Limb (tissue), 2 donors: ENCODE measurements around the gene MAST4.

Experiments used
- DNase-seq, 2 donors: peaks; one replicate each; pipeline ENCODE4 v3.0.0-alpha.2; 2016; ENCODE audit errors: extremely low spot score in 2 of 2

MAST4 gene

DNA sequence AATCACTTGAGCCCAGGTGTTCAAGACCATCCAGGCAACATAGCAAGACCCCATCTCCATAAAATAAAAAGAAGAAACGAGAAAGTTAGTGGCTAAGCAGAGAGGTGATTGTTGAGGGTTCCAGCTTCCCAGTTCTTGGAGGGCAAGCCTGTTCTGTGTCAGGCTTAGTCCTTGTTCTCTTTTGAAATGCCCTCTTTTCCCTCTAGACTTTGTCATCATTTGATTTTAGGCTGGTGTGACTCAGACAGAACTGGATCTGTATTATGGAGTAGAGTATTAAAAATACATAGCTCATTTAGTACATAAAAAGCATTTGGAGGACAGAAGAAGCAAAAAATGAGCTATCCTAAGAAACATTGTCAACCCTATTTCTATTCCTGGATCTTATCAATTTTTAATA lies 441.0 kb downstream of the MAST4 start:
- no peak for DNase-seq

DNA sequence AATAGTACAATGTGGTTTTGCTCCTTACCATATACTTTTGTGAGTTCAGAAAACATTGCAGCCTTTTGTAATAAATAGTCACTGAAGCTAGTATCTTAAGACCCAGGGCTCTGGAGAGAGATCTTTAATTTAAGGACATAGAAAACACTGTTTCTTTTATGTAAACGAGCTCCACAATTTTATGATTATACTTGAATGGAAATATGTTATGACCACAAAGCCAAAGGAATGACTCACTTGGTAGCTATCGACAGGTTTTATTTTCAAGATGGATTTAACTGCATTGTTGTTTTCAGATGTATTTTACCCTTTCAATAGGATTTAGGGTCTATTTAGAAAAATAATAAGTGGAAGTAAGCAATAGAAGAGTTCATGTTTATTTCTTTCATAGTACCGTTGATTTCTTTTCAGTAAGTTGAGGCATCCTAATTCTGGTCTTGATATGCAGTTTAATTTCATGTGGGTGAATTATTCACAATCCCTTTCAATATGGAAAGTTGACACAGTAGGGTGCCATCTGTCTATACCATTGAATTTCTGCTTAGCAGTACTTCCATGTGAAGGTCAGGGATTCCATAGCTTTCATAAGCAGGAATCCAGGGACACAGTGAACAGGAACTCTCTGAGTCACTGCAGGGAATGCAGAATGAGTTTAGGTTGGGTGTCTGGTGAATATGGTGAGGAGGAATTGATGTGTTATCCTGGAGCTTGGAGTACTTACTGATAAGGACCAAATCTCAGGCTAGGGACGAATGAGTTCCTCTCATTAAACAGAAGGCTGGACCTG lies 442.8 kb downstream of the MAST4 start:
- no peak for DNase-seq

DNA sequence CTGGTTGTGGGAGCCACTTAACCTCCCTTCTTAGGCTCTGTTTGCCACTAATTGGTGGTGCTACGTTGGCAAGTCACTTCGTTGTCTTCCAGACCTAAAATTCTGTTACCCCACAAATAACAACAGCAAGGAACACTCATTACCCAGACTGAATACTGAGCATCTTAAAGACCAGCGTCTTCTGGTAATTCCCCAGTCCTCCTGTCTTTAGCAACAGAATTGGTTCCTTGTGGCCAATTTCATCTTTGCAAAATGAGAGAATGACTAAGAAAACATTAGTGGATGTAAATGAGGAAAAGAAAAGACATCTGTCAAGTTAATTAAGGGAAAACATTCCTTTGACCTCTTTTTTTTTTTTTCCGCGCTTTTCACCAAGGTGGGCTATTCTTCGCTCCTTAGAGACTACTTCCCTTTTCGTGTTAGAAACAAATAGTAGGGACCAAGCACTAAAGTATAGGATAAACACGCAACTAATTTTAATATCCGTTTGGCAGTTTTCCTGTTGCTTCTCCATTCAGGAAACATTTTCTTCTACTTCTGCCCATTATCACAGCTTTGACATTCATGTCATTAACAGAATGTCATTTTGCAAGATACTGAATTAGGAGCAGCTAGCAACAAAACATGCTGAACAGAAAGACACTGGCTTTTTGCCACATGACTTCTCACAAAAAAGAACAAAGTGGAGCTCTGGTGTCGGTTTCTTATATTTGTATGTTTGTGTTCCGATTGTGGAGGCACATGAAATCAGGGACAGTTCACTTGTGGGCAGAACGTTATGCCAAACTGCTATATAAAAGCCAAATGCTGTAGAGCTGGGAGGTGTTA lies 446.2 kb downstream of the MAST4 start:
- DNase-seq, result no peak

DNA sequence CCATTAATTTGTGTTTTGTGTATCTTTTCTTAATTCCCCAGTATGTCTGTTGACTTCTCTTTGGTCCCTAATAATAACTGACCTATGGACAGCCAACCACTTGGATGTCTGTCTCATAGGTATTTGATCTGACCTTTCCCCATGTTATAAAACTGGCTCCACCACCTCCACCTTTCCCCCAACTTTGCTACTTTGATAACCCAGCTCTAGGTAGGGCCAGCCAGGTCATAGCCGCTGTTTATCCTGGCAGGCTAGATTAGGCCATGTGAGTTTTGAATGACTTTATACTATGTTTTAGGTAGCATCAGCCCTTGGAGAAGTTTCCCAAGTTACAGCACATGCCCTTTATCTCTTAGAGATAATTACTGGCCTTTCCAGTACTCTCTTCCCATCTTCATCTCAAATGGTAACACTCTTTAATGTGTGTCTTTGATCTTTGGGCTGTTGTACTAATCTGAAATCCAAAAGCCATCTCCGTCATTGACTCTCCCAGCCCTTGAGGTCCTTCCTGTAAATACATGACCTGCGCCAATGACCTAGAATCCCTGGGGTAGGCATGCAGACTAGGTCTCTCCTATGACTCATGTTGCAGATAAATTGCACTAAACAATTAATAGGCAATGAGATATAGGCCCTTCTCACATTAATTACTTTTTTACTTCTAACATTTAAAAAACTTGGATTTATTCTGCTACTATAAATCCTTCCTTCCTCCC lies 447.8 kb downstream of the MAST4 start:
- no peak for DNase-seq

DNA sequence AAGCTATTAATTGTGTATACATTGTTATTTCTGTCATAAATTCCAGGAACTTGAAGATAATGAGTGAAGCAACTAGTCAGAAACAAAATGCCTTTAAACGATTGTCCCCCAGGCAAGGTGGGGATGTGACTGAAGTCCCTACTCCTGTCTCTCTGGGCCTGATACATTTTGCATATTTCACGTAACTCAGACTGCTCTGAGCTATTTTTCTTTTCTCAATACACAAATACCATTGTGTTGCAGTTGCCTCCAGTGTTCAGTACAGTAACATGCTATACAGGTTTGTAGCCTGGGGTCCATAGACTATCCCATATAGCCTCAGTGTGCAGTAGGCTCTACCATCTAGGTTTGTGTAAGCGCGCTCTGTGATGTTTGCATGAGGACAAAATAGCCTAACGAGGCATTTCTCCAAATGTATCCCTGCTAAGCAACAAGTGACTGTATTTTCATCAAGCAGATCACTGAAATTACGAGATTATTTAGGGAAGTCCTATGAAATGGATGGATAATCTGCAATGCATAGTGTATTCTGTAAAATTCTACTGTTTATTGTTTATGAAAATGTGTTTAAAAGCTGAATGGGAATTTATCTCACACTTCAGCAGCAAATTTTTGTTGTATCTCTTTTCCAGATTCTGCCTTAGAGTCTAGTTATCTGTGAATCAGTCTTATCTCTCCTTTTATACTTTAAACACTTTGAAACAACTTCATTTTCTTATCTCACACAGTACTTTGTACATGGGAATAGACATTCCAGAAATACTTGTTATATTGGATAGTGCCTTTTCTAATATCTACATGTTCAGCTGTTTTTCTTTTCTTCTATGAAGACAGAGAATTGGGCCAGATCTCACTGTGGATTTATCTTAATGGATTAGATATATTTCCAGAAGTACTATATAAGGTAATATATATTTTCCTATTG lies 449.9 kb downstream of the MAST4 start:
- no peak for DNase-seq

DNA sequence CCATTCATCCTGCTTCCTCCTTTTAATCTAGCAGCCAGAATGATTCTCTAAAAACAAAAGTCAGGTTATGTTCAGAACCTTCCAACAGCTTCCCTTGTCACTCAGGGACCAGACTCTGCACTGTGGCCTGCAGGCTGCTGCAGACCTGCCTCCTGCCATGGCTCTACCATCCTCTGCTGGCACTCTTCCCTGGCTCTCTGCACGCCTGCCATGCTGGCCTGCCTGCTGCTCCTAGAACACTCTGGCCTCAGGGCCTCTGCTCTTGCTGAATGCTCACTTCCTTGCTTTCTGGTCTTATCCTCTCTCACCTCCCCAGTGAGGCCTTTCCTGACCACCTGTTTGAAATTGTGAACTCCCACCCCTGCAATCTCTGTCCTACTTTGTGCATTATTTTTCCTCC lies 451.0 kb downstream of the MAST4 start:
- DNase-seq, result no peak

DNA sequence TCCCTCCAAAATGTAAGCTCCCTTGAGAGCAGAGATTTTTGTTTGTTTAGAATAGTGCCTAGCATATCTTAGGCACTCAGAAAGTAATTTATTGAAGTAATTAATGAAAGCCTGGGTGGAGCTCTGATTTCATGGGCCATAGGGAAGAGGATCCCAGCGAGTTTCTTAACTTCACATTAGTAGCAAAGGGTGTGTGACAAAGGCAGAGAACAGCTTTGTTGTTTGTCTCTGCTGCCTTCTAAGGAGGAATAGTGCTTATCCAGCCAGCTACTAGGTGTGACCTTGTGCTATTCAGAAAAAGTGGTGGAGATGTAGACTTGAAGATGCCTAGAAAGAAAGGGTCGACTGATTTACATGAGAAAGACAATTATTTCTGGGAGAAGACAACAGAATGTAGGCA lies 451.4 kb downstream of the MAST4 start:
- no peak for DNase-seq

DNA sequence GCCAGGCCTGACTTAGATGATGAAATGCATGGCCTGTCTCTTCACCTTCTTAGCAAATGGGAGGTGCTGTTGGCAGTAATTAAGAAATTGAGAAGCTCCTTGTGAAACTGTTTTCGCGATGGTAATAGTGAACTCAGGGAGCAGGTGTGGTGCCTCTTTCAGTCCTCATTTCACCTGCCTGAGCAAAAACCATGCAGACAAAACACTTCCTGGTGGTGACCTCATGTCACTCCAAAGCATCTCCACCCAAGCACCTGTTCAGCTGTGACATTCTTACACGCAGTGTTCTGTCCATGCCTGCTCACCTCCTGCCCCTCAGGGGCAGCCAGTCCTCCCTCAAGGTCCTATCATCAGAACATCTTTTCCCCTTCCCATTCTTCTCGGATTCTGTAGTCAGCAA lies 453.9 kb downstream of the MAST4 start:
- DNase-seq, result no peak

DNA sequence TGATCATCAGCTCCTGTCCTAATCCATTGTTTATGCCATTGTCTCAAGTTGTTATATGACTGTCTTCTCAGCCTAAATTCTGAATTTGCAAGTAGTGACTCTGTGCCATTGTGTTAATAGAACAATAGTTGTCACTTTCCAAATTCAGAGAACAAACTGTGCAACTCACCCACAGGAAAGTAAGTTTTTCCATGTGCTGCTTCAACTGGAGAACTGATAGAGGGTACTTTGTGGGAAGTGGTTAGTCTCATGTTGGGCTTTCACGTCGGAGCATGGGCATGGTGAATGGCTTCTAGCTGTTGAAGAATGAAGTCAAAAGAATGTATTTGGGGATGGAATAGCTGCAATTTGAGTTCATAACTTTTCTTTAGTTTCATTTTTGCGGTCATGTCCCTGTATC lies 454.4 kb downstream of the MAST4 start:
- no peak for DNase-seq

DNA sequence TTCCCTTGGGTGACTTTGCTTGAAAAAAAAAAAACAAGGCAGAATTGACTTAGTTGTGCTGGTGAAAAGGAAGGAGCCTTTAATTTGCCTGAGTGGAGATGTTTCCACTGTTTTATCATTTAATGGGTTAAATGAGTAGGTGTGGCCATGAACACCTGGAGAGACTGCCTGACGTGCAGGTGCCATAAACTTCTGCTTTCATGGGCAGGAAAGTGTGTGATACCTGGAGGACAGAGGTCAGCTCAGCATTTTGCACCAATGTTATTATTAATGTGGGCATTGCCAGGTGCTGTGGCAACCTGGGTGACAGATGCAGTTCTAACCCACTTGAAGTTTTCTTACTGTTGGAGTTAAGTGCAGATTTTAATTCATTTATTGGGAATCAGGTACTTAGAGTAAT lies 455.0 kb downstream of the MAST4 start:
- DNase-seq, result no peak

DNA sequence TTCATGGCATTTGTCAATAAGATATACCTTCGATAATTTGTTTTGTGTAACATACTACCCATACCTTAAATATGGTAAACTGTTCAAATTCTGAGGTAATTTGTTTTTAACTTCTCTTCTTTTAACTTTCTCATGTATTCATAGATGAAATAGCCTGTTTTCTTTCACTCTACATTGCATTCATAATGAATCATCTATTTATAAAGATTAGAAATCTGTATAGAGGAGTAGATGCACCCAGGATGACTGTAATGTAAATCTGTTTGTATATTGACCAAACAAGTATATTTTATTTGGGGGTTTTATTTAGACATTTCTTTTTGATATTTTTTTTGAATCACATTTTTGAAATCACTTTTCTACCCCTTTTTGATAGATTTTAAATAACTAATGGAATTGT lies 455.8 kb downstream of the MAST4 start:
- no peak for DNase-seq

DNA sequence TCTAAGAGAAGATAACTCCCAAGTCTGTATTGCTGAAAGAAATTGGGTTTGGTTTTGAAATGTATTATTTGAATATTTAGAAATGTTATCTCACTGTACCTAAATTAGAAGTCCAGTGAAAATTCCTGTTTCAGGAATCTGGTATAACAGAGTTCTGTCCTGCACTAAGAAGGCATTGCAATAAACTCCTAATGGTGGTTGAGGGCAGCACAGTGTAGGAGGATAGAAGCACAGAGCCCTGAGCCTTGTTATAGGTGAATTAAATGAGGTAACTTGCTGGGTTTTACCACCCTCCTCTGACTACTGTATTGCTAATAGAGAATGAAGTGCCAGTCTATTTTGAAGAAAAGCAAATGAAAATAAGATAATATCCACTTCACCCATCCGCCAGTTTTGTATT lies 457.0 kb downstream of the MAST4 start:
- DNase-seq, result no peak

DNA sequence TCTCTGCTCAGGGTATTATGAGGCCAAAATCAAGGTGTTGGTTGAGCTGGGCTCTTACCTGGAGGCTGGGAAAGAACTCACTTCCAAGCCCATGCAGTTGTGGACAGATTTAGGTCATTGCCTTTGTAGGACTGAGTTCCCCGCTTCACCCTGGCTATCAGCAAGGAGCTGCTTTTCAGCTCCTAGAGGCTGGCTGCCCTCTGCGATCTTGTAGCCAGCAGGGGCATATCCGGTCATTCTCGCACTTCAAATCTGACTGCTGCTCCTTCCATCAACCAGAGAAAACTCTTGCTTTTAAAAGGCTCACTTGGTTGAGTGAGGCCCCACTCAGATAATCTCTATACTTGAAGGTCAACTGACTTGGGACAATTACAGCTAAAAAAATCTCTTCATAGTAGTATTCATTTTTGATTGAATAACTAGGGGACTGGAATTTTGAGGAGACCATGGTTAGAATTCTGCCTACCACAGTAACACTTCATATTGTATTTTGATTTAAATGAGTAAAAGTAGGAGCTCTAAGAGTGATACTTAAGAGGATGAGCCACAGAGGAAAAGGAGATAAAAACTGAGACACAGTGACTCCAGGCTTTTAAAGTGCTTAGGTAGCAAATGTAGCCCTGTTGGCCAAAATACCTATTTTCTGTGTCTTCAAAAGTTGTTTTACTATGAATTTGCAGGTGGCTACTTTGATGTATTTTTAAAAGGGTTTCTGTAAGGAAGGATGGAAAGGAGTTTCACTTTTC lies 463.0 kb downstream of the MAST4 start:
- DNase-seq, result no peak

DNA sequence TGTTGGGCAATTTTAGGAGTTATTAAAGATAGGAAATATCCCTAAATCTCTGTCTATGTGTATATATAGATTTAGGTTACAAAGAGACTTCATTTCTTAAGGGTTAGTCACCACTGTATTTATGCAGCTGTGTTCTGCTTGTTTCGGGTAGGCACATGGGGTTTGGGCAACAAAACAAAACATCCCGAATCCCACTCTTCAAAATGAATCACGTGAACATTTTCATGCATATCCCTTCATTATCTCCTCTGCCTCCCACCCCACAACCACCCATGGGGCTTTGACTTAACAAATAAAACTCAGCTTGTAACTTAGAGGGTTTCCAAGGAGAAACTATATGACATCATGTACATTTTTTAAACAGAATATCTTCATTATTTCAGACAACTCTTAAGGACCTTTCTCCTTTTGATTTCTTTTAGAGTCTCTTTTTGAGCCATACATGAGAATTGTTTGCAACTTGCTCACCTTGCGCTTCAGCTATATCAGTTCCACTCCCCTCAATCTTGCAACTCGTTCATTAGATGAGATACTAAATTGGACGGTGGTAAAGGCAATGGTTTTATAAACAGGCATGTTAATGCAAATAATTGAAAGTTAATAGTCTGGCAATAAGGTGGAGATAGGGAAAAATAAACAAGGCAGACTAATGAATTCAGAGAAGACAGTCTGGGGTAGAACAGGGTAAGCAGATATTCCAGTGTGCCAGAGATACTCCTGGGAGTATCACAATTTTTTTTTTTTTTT lies 463.7 kb downstream of the MAST4 start:
- DNase-seq, result no peak

DNA sequence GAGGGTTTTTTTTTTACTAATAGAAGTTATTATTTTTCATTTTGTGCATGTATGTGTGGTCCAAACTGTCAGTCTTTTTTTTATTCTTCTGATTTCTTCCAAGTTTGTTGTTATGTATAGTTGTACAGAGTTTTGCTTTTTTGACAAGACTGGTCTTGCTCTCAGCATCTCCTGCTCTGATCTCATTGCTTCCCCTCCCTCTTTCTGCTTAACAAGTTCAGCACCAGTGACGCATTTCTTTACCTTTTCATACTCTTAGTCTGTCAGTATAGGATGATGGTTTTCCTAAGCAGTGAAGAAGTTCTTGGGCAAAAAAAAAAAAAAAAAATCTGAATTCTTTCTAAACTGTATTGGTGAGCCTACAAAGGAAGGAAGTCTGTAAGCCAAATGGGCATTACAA lies 465.3 kb downstream of the MAST4 start:
- DNase-seq, result no peak

DNA sequence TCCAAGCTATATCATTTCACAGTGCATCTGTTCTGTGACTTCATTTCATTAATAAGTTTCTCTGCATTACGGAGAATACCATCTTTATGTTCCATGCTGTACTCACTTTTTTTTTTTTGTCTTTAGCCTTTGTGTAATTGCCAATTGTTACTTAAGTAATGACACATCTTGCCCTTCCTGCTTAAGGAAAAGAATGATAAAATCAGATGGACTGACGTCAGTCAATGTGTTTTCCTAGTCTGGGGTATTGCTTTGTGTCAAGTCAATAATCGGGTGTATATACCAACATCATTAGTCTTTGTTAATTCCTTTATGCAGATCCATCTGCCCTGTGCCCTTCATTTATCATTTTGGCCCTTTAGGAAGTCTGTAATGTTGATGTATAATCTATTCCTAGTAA lies 466.9 kb downstream of the MAST4 start:
- DNase-seq, result no peak

DNA sequence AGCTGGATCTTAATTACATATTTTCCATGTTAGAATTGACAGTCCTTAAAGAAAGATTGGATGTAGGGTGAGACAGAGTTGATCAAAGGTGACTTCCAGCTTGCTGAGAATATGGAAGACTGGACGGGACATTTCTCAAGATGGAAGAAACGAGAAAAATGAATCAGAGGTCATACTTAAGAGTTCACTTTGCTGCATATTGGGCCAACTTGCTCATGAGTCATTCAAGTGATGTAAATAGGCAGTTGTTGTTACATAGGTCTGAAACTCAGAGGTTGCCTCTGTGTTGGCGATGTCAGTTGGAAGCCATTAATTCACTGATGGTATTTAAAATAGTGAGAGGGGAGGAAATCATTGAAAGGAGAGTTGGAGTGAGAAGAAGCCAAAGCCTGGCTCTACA lies 467.6 kb downstream of the MAST4 start:
- no peak for DNase-seq

DNA sequence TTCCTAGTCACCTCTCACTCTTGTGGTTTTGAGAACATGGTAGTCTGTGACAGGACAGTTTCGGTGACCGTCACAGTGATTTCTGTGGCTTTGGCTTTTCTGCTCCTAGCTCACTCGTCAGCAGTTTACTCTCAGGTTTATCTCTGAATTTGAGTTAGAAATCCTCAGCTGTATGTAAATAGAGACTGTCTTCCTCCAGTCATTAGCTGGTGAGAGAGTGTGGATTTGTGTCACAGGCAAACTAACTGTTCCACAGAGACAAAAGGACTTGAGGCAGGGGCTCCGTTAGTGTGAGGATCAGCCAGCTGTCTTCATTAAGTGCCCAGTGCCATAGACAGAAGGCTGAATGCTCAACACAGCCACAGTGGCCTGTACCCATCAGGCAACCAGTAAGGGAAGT lies 469.0 kb downstream of the MAST4 start:
- DNase-seq, result no peak

DNA sequence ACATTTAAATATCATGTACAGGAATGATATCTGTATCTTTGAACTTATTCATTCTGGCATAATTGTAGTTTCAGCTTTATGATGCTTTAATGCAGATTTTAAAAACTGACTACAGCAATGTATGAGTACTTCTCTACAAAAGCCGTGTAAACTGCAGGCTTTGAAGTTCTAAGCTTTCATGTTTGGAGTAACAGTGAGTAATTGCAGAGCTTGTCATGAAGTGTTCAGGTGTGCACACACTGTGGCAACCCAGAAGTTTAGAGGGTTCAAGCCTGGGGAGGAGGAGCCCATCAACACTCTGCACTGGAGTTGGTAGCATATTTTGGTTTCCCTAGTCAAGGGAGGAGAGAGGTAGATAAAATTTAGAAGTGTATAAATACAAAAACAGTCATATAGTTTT lies 469.5 kb downstream of the MAST4 start:
- DNase-seq, result no peak

DNA sequence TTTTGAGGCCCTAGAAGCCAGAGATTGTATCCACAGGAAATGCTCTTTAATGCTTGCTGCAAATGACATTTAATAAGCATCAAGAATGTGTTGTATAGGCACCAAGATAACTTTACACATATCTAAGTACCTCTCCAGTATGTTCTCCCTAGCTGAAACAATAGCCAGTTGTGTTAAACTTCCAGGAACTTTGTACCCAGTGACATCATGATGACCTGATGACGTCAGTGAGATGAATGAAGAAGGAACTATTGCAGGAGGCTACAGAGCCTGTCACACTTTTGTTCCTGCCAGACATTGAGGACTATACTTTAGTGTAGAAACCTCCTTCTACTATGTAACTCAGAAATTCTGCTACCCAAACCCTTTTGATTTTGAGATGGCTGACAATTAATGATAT lies 470.6 kb downstream of the MAST4 start:
- no peak for DNase-seq
